Suppressor macrophage treated with lipopolysaccharide for 4 hours (primary cell): Measurements from ENCODE around the gene GLUL.
"Not testable (repeated sequence)": the region's sequence is repeated elsewhere in the genome, so short reads cannot be mapped to it uniquely, and the experiment has no call there.

Source experiments
- DNase-seq: peaks from one replicate; pipeline ENCODE4 v3.0.0-alpha.2; 2020

The GLUL gene

GRCh38 chr1:182394055-182394775 is 2.6 kb upstream of the GLUL start:
- peak; percentile 86 for DNase-seq

- peak; percentile 75 for DNase-seq
These were observed 749 bp upstream of the GLUL start for GRCh38 chr1:182392050-182393028.

GRCh38 chr1:182391028-182391361 is 595 bp downstream of the GLUL start:
- DNase-seq, result no peak

- DNase-seq, result peak; percentile 57
These were observed 2.0 kb downstream of the GLUL start for GRCh38 chr1:182389619-182390047.

GRCh38 chr1:182388392-182389134 is 3.0 kb downstream of the GLUL start:
- DNase-seq, result no peak

GRCh38 chr1:182387566-182387965 is 4.0 kb downstream of the GLUL start:
- no peak for DNase-seq

GRCh38 chr1:182386980-182387379 is 4.6 kb downstream of the GLUL start:
- no peak for DNase-seq

GRCh38 chr1:182385885-182386853 is 5.4 kb downstream of the GLUL start:
- DNase-seq, result no peak

GRCh38 chr1:182384387-182384960 is 7.1 kb downstream of the GLUL start:
- DNase-seq, result no peak

- no peak for DNase-seq
These were observed 7.7 kb downstream of the GLUL start for GRCh38 chr1:182383934-182384333.

GRCh38 chr1:182383037-182383661 is 8.4 kb downstream of the GLUL start:
- no peak for DNase-seq

- no peak for DNase-seq
These were observed 9.4 kb downstream of the GLUL start for GRCh38 chr1:182381962-182382819.

GRCh38 chr1:182380199-182380598 is 11.4 kb downstream of the GLUL start:
- no peak for DNase-seq

- not testable (repeated sequence) for DNase-seq
These were observed 11.8 kb downstream of the GLUL start for GRCh38 chr1:182379781-182380180.

- no peak for DNase-seq
These were observed 14.5 kb downstream of the GLUL start for GRCh38 chr1:182376936-182377574.

GRCh38 chr1:182374101-182374834 is 17.3 kb downstream of the GLUL start:
- DNase-seq, result no peak

GRCh38 chr1:182370532-182370931 is 21.1 kb downstream of the GLUL start:
- DNase-seq, result no peak

- no peak for DNase-seq
These were observed 22.7 kb downstream of the GLUL start for GRCh38 chr1:182368903-182369302.

- DNase-seq, result no peak
These were observed 23.2 kb downstream of the GLUL start for GRCh38 chr1:182368358-182368757.
